ENCODE results near the gene CADM1.

The CADM1 gene

DNA sequence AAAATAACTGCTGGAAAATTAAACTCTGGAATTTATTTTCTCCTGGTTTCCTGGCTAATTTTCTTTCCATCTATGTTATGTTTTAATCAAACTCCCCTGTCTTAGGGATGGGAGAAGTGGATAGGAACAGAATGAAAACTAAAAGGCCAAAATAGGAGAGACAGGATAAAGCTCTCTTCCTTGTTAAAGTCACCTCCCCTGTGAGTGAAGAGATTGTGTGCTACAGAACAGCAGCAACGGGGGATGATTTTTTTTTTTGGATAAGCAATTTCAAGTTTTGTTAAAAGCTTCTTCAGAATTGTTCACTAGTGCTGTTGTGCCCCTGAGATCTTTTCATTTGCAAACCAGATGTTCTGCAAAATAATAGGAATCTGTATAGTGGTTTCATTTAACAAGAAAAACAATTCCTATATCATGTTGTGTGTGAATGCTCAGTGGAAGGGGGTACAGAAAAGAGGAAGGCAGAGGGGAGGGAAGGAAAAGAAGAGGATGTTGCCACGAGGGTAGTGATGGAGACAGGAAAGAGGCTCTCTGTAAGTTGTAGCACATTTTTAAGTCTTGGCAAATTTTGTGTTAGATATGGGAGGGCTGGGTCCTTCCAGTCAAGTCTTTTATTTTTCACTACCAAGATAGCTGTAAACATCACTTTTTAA, 301.2 kb downstream of the CADM1 start:
- no peak for DNase-seq (ENCODE audit: low spot score)

DNA sequence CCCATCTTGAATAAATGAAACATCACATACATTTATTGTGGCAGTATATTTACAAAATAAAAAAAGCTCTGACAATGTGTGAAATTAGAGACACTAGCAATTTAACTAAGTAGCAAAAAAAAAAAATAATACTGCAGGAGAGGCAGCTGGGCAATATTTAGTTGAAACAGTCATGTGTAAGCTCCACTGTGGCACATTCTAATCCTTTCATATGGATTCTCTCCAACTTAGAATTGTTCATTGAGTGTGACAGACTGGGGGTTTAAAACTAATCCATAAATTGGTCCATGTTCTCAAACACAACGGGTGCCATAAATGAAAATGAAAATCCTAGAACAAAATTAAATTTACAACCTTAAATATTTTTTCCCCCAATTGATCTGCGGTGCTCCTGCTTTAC, 302.1 kb downstream of the CADM1 start:
- DNase-seq (ENCODE audit: low spot score): no peak

DNA sequence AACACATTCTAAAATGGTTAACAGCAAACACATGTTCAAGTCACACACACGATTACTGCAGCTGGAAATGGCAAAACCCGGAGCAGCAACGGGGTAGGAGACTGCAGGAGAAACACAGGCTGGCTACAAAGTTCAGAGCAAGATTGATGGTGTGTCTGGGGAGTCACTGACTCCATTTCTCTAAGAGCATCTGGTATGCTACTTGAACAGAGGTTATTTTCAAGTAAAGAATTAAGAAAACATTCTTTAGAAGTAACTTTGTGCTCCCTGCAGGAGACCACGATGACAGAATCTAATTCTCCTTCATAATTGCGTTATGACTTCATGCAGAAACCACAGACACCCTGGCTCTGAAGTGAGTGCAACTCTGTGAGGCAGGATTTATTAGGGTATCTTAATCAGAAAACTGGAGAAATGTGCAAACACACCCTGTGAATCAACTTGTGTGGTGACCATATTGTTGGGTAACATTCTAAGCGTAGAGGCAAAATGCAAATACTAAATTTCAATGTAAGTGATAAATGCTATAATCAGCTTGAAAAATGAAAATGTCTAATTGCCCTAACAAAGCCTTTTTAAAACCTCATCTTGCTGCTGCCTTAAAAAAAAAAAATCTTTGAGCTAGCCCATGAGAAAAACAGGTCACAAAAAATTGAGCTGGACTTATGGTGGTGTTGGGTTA, 303.0 kb downstream of the CADM1 start:
- DNase-seq (ENCODE audit: low spot score): no peak

DNA sequence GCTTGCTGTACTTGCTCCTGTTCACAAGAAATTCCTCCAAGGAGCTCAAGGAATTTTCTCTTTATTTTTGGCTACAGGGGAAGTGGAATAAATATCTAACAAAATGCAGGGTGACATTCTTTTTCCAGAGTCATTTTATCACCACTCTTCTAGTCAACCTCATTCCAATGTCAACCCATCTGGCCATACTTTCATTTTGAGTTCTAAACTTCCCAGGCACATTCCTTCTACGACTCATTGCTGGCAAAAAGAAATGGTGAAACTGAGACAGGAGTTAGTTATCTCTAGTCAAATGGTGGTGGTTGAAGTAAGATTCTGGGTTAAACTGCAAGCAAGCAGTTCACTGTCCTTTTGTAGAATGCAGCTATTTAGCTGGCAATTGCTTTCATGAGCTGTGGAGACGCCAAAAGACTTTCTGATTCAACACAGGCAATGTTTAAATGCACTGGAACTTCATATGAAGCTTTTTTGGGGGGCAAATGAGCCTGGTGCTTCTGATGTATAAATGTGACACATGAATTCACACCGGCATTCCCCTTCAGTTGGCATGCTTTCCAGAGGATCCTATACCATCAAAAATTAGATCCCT, 304.6 kb downstream of the CADM1 start:
- no peak for DNase-seq (ENCODE audit: low spot score)

DNA sequence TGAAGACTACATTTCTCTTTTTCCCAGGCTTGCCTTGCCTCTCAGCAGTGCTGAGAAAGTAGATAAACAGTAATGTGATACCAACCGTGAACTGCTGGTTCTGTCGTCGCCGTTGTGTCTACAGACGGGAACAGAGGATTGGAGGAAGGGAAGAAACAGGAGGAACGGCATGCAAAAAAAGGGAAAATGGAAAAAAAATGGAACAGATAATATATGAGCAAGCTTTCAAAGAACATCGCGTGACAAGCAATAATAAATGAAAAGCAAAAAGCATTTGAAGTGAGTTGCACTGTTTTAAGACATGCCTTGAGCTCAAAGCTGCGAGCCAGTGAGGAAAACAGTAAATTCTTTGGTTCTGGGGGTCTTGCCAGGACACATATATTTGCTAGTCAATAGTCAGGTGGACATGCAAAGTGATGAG, 305.9 kb downstream of the CADM1 start:
- no peak for DNase-seq (ENCODE audit: low spot score)

DNA sequence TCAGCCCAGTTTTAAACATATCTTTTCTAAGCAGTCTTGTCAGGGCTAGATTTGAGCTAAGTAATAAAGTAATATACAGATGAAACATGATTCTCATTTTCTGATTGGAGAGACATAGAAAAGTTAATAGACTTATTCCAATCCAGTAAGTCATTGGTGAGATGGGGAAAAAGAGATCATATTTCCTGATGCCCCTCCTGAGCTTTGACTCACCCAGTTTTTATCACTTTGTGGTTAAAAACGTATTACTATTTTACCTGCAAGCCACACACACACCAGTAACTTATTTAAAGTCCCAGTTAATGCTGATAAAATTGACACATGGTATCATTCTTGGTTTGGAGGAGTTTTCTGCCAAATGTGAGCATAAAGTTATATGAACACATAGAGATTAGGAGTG, 306.8 kb downstream of the CADM1 start:
- no peak for DNase-seq (ENCODE audit: low spot score)

DNA sequence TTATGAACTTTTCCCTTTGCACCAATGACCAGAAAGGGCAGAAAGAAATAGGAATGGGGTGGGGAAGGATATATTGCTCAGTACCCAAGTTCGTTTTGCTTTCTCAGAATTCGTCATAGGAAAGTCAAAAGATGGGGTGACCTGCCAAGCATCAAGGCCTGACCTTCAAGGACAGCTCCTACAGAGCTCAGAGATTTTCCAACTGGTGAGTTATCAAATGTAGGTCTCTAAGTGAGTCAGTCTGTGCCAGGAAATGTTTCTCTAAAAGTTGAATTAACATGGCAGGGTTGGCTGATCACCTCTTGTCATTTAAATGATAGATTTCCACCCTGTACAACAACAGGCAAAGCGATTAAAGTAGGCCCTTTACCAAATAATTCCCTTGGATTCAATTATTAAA, 307.2 kb downstream of the CADM1 start:
- no peak for DNase-seq (ENCODE audit: low spot score)

DNA sequence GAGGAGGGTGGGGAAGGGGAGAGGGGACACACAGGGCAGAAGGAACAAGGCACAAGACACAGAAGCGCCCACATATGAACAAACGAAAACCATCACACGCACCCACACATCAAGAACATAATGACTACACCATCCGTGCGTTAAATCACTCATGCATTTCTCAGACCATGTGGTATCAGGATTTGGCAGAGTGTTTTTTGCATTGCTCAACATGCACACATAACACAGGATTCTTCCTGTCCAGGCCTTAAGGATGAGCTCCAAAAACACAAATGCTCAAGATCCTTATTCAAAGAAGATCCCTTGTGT, 309.5 kb downstream of the CADM1 start:
- no peak for DNase-seq (ENCODE audit: low spot score)

DNA sequence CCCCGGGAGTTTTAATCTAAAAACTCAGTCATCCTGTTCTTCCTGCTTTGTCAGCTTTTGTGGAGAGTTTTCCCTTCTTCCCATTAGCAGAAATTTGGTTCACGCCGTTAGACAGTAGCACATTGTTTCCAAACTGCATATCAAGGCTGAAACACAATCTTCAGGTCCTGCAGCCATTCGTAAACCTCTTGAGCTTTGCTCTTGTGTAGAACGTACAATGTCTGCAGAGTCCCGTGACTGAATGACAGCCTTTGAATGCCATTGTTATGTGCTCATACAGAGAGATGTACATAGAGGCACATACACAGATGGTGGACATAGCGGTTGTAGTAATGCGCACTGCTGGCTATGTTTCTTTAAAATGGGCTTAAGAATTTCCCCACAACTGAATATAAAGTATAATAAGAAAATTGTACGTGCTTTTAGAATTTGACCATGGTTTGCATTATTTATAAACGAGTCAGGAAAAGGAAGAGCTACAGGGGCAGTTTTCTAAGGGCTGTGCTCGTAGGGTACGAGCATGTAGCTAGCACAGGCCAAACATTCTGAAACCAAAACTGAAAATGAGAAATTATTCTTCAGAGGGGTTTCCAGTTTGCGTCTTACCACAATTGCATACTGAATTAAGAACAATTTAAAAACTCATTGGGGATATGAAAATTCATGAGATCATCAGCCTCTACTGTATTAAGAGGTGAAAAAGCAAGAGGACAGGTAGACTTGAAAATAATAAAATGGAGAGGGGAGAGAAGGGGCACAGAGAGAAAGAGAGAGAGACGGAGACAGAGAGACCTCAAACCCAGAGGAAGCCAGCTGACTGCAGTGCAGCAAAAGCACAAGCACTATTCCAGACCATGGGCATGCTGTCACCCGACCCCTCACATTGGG, 310.1 kb downstream of the CADM1 start:
- no peak for DNase-seq (ENCODE audit: low spot score)

DNA sequence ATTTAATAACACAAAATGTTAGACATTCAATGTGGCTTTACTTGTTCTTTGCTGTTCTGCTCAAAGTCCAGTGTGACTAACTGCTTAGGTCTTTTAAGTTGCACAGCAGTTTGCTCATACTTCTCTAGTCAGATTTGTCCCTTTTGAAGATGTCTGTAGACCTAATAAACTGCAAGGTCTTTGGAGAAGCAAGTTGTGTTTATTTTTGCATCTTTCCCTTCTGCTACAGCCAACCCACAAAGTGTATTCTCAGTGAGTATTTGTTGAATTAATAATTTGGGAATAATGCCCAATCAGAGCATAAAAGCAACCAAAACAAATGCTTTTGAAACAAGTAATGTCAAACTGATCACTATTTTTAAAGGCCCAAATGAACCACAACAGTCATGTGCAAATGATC, 312.5 kb downstream of the CADM1 start:
- DNase-seq (ENCODE audit: low spot score): no peak

DNA sequence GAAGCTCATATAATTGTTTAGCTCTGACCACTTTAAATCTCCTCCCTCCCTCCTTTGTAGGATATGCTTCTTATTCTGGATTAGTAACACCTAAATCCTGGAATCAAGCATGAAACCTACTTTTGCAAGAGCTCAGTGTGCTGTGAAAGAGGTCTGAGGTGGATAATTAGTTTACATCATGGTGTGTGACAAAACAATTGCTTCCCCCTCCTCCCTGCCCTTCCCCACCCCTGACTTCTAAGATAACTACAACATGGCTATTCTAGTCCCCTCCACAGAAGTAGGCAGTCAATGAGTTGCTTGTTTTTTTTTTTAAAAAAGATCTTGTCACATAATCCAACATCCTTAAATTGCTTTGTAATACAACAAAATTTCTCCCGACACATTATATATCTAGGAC, 314.0 kb downstream of the CADM1 start:
- DNase-seq (ENCODE audit: low spot score): no peak

DNA sequence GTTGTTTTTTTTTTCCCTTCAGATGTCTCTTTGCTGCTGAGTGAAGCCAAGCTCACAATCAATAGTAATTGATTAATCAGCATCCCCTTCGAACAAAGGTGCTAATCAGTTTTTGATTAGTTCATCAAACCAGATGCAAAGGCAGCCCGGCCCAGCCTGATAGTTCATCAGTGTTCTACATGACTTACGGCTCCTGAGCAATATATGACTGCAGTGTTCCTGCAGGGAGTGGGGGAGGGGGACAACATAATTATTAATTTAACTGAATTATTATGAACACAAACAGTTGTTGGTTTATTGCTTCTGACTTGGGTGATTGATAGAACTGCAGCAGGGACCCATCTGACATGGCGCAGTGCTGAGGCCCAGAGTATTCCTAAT, 315.3 kb downstream of the CADM1 start:
- no peak for DNase-seq (ENCODE audit: low spot score)

DNA sequence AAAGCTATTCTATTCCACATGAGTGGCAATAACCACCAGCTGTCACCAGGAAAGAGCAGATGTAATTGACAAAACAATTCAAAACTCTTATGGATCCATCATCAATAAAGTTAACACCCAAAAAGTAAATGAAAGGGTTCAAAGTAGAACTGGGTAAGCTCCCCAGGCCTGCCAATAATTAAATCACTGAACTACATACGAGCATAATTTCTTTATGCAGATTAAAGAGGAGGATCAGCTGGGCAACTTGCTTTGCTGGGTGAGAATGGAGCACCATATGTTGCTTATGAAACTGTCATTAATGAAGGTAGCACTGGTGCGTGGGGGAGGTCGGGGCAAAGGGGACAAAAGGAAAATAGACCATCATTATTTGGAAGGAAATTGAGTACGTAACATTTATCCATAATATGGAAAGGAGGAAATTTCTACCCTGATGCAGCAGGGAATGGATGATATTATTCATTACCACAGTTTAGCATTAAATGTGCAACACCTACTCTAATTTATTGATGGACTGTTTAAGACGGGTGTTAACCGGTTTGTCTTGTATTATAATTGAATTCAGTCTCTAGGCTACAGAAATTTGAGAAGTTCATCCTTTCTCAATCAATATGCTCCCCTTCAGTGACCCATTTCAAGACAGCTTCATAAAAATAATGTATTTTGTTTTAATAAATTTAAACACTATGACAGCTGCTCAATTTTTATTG, 315.9 kb downstream of the CADM1 start:
- no peak for DNase-seq (ENCODE audit: low spot score)

DNA sequence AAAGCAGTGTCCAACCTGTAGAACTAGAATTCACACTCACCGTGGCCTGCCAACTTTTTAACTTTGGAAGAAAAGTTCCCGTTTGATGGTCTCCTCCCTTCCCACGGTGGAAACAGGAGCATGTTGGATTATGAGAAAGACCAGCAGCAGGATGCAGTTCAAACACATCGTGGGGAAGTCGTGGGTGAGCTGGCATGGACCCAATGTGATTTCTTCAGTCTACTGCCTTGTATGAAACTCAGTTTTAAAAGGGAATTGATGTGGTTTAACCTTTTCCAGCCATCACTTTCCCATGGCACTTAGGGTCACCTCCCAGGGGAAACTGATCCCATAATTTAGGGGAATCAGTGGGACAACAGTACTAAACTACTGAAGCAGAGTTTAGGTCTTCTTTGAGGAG, 318.3 kb downstream of the CADM1 start:
- no peak for DNase-seq (ENCODE audit: low spot score)

DNA sequence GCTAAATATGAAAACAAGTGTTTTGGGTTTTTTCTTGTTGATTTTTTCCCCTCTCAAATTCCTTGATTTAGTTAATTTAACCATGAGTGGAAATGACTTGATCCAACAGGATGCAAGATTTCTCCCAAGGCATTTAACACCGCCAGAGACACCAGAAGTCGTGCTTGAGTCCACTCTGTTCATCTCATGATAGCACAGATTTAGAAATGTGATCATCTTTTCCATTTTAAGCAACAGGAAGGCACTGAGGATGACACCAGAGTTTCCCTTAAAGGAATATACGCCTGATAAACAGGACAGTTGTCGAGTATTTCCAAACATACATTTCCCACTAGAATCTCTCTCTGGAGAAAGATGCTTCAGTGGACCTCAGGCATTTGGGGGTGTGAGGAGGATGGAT, 318.7 kb downstream of the CADM1 start:
- DNase-seq (ENCODE audit: low spot score): no peak

DNA sequence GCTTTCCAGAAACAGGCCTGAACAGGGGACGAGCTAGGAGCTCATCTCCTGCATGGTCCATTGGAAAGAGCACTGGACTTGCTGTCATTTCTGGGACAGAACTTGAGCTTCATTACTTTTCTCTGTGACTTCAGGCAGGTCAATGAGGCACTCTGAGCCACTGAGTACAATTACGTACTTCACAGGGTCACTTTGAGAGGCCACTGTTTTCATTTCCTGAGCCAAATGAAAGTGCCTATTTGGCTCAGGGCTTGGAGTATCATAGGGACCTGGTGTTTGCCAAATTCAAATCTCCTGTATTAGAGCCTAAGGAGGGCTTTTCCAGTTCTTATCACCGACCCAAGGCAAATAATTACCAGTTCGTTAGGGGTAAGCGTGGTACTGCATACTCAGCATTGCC, 319.3 kb downstream of the CADM1 start:
- DNase-seq (ENCODE audit: low spot score): no peak

DNA sequence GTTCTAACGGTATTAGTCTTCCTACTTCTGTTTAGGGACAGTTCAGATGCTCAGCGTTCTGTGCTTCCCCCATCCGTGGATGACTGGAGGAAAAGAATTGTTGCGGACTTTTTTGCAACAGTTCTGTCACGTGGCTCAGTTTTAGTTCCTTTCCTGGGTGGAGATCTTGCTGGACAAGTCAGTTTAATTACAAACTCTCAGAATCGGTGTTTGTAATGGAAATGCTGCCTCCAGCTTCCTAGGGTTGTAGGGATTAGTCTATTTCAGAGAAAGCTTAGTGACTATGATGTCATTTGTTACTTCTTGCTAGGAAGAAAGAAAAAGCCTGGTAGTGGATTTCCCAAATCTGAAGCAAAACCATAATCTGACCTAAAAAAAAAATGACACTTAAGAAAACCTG, 320.4 kb downstream of the CADM1 start:
- no peak for DNase-seq (ENCODE audit: low spot score)

DNA sequence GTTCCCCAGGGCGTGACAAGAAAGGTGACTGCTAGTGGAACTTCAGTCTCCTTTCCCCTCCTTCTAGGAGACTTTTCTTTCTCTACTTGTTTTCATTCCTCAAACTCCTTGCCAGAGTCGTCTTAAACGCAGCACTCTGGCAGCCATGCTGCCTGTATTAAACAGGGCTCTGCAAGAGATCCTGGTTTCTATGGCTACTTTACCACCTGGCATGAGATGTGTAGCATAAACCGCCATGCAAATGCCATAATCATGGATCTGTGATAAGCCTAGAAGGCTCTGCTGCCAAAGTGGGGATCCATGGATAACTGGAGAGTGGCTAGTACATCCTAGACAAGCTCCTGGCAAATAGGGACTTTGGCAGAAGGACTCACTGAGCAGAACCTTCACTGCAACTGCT, 321.1 kb downstream of the CADM1 start:
- no peak for DNase-seq (ENCODE audit: low spot score)

DNA sequence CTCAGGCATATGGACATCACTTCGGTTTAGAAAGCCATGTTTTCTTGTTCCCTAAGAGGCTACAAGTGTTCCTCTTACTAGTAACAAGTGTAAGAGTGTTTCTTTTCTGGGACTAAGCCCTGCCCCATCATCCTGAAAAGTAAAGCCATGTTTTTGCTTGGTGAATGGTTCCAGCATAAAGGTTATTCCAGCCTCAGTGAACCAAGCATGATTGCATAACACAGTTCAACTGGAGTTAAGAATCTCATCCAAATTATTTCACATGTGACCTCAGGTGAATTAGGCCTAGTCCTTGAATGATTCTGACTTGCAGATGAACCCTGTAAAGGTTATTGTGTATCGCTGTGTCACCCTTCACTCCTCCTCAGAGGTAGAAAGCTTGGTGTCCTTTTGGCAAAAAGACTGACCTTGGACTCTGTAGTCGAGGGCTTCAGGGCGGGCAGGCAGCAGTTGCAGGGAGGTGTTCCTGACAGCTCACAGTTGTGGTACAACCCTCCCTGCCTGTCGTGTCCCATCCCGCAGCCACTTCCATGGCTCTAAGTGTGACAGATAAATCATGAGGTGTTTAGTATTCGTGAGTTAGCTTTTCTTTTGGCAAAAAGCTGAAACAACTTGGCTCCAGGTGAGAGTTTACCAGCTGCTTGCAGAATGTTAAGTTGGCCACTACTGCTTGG, 321.8 kb downstream of the CADM1 start:
- no peak for DNase-seq (ENCODE audit: low spot score)

DNA sequence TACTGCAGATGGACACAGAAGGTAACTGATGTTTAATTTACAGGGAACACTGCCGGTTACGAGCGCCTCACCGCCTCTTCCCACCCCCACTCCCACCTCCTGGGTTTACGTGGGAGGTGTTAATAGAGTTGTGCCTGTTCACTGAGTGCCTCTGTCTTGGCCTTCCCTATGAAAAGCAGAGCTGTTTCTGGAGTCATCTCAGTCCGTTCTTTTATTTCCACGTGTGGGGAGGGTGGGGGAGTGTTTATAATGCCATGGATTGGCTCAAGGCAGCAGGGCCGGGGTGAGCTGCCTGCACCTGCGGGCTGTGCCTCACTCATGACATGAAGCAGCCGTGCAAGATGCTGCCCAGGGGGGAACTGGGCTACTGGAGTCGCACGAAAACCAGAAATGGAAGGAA, 322.7 kb downstream of the CADM1 start:
- DNase-seq (ENCODE audit: low spot score): no peak

DNA sequence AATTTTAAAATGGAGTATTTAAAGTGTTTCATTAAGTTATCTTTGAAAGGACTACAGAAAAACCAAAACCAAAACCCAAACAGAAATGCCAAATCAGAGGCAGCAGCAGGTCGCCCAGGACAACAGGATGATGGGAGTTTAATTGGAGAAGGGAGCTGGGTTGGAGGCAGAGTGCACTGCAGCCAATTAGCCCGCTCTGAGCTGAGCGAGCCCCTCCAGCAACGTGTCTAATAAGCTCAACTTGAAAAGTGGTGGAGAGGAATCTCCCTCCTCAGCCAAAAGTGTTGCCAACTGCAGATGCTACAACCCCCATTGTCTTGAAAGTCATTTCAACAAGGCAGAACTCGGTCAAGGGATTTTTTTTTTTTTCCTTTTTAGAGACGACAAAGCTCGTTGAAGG, 323.9 kb downstream of the CADM1 start:
- no peak for DNase-seq (ENCODE audit: low spot score)

DNA sequence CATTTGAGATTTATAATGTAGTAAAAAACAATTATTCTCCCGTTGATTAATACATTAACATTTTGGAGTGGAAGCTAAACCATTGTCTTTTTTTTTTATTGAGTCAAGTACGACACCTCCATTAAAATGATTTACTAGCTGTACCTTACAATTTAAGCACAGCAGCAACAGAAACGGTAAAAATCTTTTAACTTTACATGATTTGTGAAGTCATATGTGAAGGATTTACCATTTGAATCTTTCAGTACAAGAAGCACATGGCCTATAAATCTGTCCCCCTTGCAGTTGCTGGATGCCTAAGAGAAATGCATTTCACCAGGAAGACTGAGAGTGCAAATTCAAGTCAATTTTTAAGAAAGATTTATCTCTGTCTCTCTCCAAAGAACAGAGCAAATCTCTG, 324.6 kb downstream of the CADM1 start:
- no peak for DNase-seq (ENCODE audit: low spot score)

All from iPS-NIHi11 (cell line).